ENCODE results near the gene PSMC3.

PSMC3 gene

DNA sequence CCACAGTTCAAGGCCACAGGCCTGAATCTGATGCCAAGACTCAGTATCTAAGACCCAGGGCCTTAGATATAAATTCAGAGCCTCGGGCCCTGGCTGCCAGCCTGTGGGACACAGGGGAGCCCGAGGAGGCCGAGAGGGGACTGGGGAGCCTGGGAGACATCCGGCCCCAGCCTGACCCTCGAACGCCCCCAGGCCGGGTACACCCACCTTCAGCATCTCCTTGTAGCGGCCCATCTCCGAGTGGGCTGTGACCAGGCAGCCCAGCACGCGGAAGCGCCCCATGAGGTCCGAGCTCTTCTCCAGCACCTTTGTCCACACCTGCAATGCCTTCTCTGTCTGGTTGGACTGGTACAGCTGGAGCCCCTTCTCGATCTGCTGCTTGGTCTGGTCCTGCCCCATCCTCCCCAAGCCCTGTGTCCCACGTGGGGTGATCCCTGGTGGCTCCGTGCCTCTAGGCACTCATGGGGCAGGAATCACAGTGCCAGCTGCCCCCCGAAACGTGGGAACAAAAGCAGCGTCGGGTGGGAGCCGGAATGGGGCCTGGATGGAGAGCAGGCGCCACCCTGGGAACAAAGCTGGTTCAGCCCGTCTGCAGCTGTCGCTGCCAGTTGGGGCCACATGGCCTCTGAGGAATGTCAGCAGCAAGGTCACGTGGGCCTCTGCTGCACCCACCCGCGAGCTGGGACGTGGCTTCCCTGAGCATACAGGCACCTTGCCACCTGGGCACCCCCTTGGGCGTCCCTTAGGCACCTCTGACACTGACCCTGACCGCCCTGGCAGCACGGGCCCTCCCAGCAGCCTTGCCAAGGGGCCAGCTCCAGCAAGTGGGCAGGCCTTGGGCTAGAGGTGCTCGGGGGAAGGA is 22.6 kb upstream of the PSMC3 start, which contains the start of gene RAPSN:
Gene RAPSN (minus strand): TSS at position 571 of the 862 bp plus-strand sequence. CDS start 172 bp downstream, at position 399.
- no peaks in the 10 kb centered on the region for H3F3A ChIP-seq (ENCODE audit: control insufficient read depth, insufficient read depth)
- no peaks in the 10 kb centered on the region for H3K4me1 ChIP-seq (ENCODE audit: control insufficient read depth, low read length)
- H3K9me3 ChIP-seq (ENCODE audit: control insufficient read depth, insufficient read depth, low read length), result no peaks in the 10 kb centered on the region
- H3K27ac ChIP-seq (ENCODE audit: low read depth, low read length), result no peak within 1 kb of the TSS
- H3K36me3 ChIP-seq (ENCODE audit: control insufficient read depth, low read length), result no peaks in the 10 kb centered on the region
- H3K4me3 ChIP-seq (ENCODE audit: low read length), result no peak within 1 kb of the TSS
- no peaks in the 10 kb centered on the region for H4K20me1 ChIP-seq (ENCODE audit: control insufficient read depth, insufficient read depth, low read depth, low read length)
- no peaks in the 10 kb centered on the region for H3K9me2 ChIP-seq (replicated peaks; ENCODE audit: control insufficient read depth, low read length)
- H3K27me3 ChIP-seq (ENCODE audit: control insufficient read depth, low read length), result no peaks in the 10 kb centered on the region
- no peaks in the 10 kb centered on the region for H3K79me2 ChIP-seq (ENCODE audit: control insufficient read depth, low read length)
- TF ChIP-seq, protein P1, sequence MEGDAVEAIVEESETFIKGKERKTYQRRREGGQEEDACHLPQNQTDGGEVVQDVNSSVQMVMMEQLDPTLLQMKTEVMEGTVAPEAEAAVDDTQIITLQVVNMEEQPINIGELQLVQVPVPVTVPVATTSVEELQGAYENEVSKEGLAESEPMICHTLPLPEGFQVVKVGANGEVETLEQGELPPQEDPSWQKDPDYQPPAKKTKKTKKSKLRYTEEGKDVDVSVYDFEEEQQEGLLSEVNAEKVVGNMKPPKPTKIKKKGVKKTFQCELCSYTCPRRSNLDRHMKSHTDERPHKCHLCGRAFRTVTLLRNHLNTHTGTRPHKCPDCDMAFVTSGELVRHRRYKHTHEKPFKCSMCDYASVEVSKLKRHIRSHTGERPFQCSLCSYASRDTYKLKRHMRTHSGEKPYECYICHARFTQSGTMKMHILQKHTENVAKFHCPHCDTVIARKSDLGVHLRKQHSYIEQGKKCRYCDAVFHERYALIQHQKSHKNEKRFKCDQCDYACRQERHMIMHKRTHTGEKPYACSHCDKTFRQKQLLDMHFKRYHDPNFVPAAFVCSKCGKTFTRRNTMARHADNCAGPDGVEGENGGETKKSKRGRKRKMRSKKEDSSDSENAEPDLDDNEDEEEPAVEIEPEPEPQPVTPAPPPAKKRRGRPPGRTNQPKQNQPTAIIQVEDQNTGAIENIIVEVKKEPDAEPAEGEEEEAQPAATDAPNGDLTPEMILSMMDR (IDR thresholded peaks at IDR 0.05; ENCODE audit: low read depth, low read length, poor library complexity, severe bottlenecking), result no peak
- no peak within 1 kb of the TSS for H3K4me2 ChIP-seq (ENCODE audit: low read length)

DNA sequence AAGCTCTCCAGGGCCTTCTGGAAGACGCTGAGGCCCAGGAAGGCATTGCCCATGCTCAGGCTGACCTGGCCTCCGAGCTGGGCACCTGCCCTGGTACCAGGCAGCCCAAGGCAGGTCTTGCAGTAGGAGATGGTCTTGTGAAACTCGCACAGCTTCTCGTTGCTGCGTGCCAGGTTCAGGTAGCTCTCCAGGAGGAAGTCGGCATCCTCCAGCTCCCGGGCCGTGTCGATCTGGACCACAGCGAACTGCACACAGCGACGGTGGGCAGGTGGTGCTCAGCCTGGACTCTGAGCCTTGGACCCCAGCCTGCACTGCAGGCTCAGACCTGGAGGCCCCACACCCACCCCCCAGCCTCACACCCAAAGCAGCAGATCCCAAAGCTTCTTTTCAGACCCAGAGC is 21.7 kb upstream of the PSMC3 start:
- Histone ChIP-seq H3F3A (ENCODE audit: control insufficient read depth, insufficient read depth) (no peaks in the 10 kb centered on the region), H3K27ac (ENCODE audit: low read depth, low read length) (no peak overlapping the region), H3K4me1 (ENCODE audit: control insufficient read depth, low read length) (no peaks in the 10 kb centered on the region), H3K9me3 (ENCODE audit: control insufficient read depth, insufficient read depth, low read length) (no peaks in the 10 kb centered on the region), H3K9me2 (replicated peaks; ENCODE audit: control insufficient read depth, low read length) (no peaks in the 10 kb centered on the region), H3K36me3 (ENCODE audit: control insufficient read depth, low read length) (no peaks in the 10 kb centered on the region), H3K79me2 (ENCODE audit: control insufficient read depth, low read length) (no peaks in the 10 kb centered on the region), H4K20me1 (ENCODE audit: control insufficient read depth, insufficient read depth, low read depth, low read length) (no peaks in the 10 kb centered on the region), H3K4me2 (ENCODE audit: low read length) (no peak overlapping the region), H3K27me3 (ENCODE audit: control insufficient read depth, low read length) (no peaks in the 10 kb centered on the region), H3K4me3 (ENCODE audit: low read length) (no peak overlapping the region)
- TF ChIP-seq, protein P1 (IDR thresholded peaks at IDR 0.05; ENCODE audit: low read depth, low read length, poor library complexity, severe bottlenecking), result no peak
- no peak for TF ChIP-seq EZH2phosphoT487 (IDR thresholded peaks at IDR 0.05; ENCODE audit: borderline replicate concordance, low read length)

DNA sequence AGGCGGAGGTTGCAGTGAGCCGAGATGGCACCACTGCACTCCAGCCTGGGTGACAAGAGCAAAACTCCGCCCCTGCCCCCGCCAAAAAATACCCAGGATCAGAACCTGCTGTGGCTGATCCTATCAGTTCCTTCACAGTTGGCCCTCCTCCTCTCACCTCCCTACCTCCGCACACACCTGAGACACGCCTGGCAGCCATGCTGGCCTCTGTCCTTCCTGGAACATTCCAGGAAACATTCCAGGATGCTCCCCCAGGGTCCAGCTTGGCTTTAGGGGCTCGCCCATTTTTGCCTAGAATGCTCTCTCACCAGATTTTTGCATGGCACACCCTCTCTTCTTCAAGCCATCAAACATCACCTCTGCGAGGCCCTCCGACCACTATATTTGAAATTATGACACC is 20.6 kb upstream of the PSMC3 start:
- Histone ChIP-seq H3F3A (ENCODE audit: control insufficient read depth, insufficient read depth) (no peaks in the 10 kb centered on the region), H3K27ac (ENCODE audit: low read depth, low read length) (no peak overlapping the region), H4K20me1 (ENCODE audit: control insufficient read depth, insufficient read depth, low read depth, low read length) (no peaks in the 10 kb centered on the region), H3K27me3 (ENCODE audit: control insufficient read depth, low read length) (no peaks in the 10 kb centered on the region), H3K9me3 (ENCODE audit: control insufficient read depth, insufficient read depth, low read length) (no peaks in the 10 kb centered on the region), H3K4me2 (ENCODE audit: low read length) (no peak overlapping the region), H3K4me1 (ENCODE audit: control insufficient read depth, low read length) (no peaks in the 10 kb centered on the region), H3K9me2 (replicated peaks; ENCODE audit: control insufficient read depth, low read length) (no peaks in the 10 kb centered on the region), H3K79me2 (ENCODE audit: control insufficient read depth, low read length) (no peaks in the 10 kb centered on the region), H3K4me3 (ENCODE audit: low read length) (no peak overlapping the region), H3K36me3 (ENCODE audit: control insufficient read depth, low read length) (no peaks in the 10 kb centered on the region)
- TF ChIP-seq, protein P1 (IDR thresholded peaks at IDR 0.05; ENCODE audit: low read depth, low read length, poor library complexity, severe bottlenecking), result no peak
- no peak for TF ChIP-seq EZH2phosphoT487 (IDR thresholded peaks at IDR 0.05; ENCODE audit: borderline replicate concordance, low read length)
